GM12873 (cell line): ENCODE measurements around the gene DAAM2.

Experiments used
- CTCF ChIP-seq: IDR thresholded peaks from 2 replicates; pipeline ENCODE4 v1.5.1; 2012; ENCODE audit warnings: low read depth, mild to moderate bottlenecking, moderate library complexity, low read length, control low read depth; ENCODE audit not compliant: insufficient read depth; ENCODE audit errors: missing control alignments

The DAAM2 gene

DNA sequence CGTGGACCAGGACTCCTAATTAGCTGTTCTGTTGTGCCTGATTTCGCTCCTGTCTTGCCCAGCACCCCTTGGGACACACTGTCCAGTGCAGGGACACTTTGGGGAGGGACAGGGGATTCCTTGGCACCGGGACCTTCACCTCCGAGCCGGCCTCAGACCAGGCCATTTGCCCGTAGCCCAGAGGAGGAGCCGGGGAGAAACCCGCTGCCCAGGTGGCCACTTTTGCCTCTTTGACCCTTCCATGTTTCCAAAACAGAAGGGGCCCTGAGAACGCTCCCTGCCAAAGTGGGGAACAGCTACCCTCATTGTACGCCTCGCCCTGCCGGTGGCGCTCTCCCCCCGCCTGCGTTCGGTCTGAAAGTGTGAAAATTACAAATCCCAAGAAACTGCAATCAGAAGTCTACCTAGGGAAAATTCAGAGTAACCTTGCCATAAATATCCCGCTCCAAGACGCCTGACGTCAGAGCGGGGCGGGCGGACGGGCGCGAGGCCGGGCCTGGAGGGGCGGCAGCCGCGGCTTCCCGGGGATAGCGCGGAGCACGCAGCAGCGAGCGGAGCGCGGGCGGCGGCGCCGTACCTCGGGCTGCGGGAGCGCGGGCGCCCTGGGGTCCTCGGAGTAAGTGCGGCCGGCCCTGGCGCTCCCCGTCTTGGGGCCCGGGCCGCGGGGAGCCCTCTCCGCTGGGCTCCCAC is at the start of gene DAAM2:
TSS of gene DAAM2 (plus strand) at position 527 of the 690 bp plus-strand sequence. CDS start 63,927 bp downstream, outside the sequence.
- TF ChIP-seq CTCF = peak; percentile 11

- TF ChIP-seq CTCF = no peak
Measured at GRCh38 chr6:39746795-39747194, 45.4 kb upstream of the DAAM2 start.

GRCh38 chr6:39752835-39753724 is 39.1 kb upstream of the DAAM2 start:
- TF ChIP-seq CTCF = no peak

DNA sequence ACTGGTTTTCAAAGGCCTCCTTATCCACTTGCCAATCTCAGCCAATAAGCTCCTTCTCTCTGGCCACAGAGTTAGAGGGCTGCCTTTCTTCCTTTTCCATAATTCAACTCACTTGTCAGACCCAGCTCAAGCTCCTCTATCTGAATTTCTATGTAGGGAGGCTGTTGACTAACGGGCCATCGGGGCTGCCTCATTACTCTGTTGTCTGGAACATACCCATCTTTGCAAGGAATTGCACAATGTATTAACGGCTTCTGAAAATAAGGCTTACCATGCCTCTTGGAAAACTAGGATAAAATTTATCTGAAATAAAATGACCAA is 38.5 kb upstream of the DAAM2 start:
- no peak for TF ChIP-seq CTCF

DNA sequence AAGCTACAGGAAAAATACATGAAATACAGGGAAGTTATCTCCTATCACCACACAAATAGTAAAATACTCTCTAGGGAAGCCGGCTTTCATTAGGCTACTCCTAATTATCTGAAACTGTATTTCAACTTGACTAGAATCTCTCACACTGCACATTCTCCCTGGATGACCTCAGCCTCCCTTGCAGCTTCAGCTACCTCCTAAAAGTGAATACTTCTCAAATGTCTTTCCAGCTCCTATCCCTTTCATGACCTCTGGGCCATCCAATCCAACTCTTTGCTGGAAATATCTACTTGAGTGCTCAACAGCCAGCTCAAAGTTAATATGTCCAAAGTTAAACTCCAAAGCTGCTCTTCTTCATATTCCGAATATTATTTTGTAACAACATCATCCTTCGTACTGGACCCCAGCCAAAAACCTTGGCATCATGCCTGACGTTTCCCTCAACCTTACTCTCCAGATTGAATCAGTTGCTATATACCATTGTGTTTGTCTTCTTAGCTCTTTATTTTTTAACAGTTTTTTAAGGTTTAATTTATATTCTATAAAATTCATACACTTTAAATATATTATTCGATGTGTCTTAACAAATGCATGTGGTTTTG is 37.6 kb upstream of the DAAM2 start:
- TF ChIP-seq CTCF = no peak

GRCh38 chr6:39755231-39755630 is 36.9 kb upstream of the DAAM2 start:
- TF ChIP-seq CTCF = no peak

- no peak for TF ChIP-seq CTCF
Measured at GRCh38 chr6:39756582-39756981, 35.6 kb upstream of the DAAM2 start.
